Gastroesophageal sphincter (tissue), 4 donors: Measurements from ENCODE around the gene MUS81. TPM values are rescaled to one million over a fixed set of nuclear protein-coding genes. Genes with fewer than 3 reads are reported as not detected.
"Not testable (repeated sequence)": the region's sequence is repeated elsewhere in the genome, so short reads cannot be mapped to it uniquely, and the experiment has no call there.

Source experiments
- ATAC-seq: fragments of 150-250 bp; one replicate; pipeline ENCODE4 v1.9.1; 2016; ENCODE audit warnings: mild to moderate bottlenecking, moderate library complexity
- H3K27ac ChIP-seq, 4 donors: fragments of 200-600 bp; sonication (generic) in 3 of 4; 1 replicate in 3 of 4; 2 replicates in 1 of 4; pipeline ENCODE4 v1.5.1; 2016 to 2019
- H3K27me3 ChIP-seq: fragments of 200-600 bp; sonication (generic); one replicate; pipeline ENCODE4 v1.5.1; 2019
- H3K36me3 ChIP-seq, 2 donors: fragments of 200-600 bp; sonication (generic); one replicate each; pipeline ENCODE4 v1.5.1; 2019; ENCODE audit warnings: control low read depth in 1 of 2
- H3K4me1 ChIP-seq, 3 donors: fragments of 200-600 bp; sonication (generic); 1 replicate in 2 of 3; 2 replicates in 1 of 3; pipeline ENCODE4 v1.5.1; 2016 to 2019; ENCODE audit warnings: control low read depth in 2 of 3
- H3K4me3 ChIP-seq, 2 donors: fragments of 200-600 bp; sonication (generic); one replicate each; pipeline ENCODE4 v1.5.1; 2019; ENCODE audit warnings: mild to moderate bottlenecking in 1 of 2, moderate library complexity in 1 of 2
- H3K9me3 ChIP-seq, 3 donors: fragments of 200-600 bp; sonication (generic); one replicate each; pipeline ENCODE4 v1.5.1; 2017 to 2019; ENCODE audit warnings: control low read depth in 2 of 3
- CTCF ChIP-seq, 4 experiments: fragments of 200-600 bp in 2 of 4; fragments of 450-650 bp in 2 of 4; sonication (generic) in 1 of 4; IDR thresholded peaks; one replicate each; pipeline ENCODE4 v1.5.1; 2017 to 2019; ENCODE audit warnings: antibody characterized with exemption in 4 of 4, mild to moderate bottlenecking in 2 of 4, moderate library complexity in 2 of 4
- EP300 ChIP-seq: sonication (generic); formaldehyde crosslinking; IDR thresholded peaks from one replicate; pipeline ENCODE4 v1.6.1; 2017; ENCODE audit warnings: antibody characterized with exemption, mild to moderate bottlenecking
- POLR2A ChIP-seq, 2 donors: fragments of 450-650 bp; IDR thresholded peaks; one replicate each; pipeline ENCODE4 v1.6.1; 2017; ENCODE audit warnings: antibody characterized with exemption in 2 of 2, mild to moderate bottlenecking in 2 of 2, moderate library complexity in 1 of 2
- POLR2AphosphoS5 ChIP-seq: sonication (generic); formaldehyde crosslinking; IDR thresholded peaks from one replicate; pipeline ENCODE4 v1.6.1; 2017; ENCODE audit warnings: antibody characterized with exemption
- WGBS, 2 donors: methylation state at CpG; one replicate each; pipeline ENCODE4 v1.1.5; 2018; ENCODE audit warnings: low coverage in 1 of 2; 5-methylcytosine and 5-hydroxymethylcytosine counted together
- total RNA-seq, 4 donors: library from RNA; depleted of rRNA; stranded (reverse); fragments of >200 nt; gene quantifications; one replicate each; pipeline ENCODE4 v1.1.0, GENCODE V29; 2016

Gene MUS81
- total RNA-seq, 4 donors from 2014 or later, result 37.2 to 71.7 (median 60.8) TPM

- TF ChIP-seq CTCF (IDR thresholded peaks at IDR 0.05) (no peak), POLR2A (IDR thresholded peaks at IDR 0.05) (no peak), POLR2AphosphoS5 (no peak), EP300 (no peak)
- Histone ChIP-seq H3K9me3 (no peaks in the 10 kb centered on the region), H3K27ac (no peak overlapping the region), H3K4me1 (no peaks in the 10 kb centered on the region), H3K4me3 (no peak overlapping the region), H3K27me3 (no peaks in the 10 kb centered on the region), H3K36me3 (no peaks in the 10 kb centered on the region)
- WGBS, 2 donors, result 96 to 100% methylated on average over 1 to 4 of the region's 4 CpGs
- no peak for ATAC-seq
Observed at GRCh38 chr11:65842144-65842543, 18.1 kb upstream of the MUS81 start.

- H3K27ac ChIP-seq, result no peak overlapping the region
- H3K27me3 ChIP-seq, result no peaks in the 10 kb centered on the region
- no peaks in the 10 kb centered on the region for H3K9me3 ChIP-seq
- ATAC-seq, result no peak
- no peak overlapping the region for H3K4me3 ChIP-seq
- H3K4me1 ChIP-seq, result no peaks in the 10 kb centered on the region
- WGBS, 2 donors, result 92 to 95% methylated on average over 3 of the region's 3 CpGs
- TF ChIP-seq CTCF (IDR thresholded peaks at IDR 0.05) (no peak), EP300 (no peak), POLR2A (IDR thresholded peaks at IDR 0.05) (no peak)
- H3K36me3 ChIP-seq, result no peaks in the 10 kb centered on the region
Observed at GRCh38 chr11:65843811-65844210, 16.4 kb upstream of the MUS81 start.

GRCh38 chr11:65844231-65844872 lies 15.9 kb upstream of the MUS81 start:
- no peaks in the 10 kb centered on the region for H3K9me3 ChIP-seq
- no peaks in the 10 kb centered on the region for H3K4me1 ChIP-seq
- 78 to 85% methylated on average over 2 to 10 of the region's 10 CpGs for WGBS, 2 donors
- no peak overlapping the region for H3K27ac ChIP-seq
- no peak overlapping the region for H3K4me3 ChIP-seq
- TF ChIP-seq CTCF (IDR thresholded peaks at IDR 0.05) (no peak), EP300 (no peak), POLR2A (IDR thresholded peaks at IDR 0.05) (no peak), POLR2AphosphoS5 (no peak)
- H3K36me3 ChIP-seq, result no peaks in the 10 kb centered on the region
- no peak for ATAC-seq
- no peaks in the 10 kb centered on the region for H3K27me3 ChIP-seq

GRCh38 chr11:65847746-65848145 lies 12.5 kb upstream of the MUS81 start:
- ATAC-seq, result no peak
- WGBS, 2 donors, result 35% methylated on average over 2 of the region's 3 CpGs; no CpG with 5 or more reads in 1 of the 2 donors
- no peaks in the 10 kb centered on the region for H3K27me3 ChIP-seq
- H3K4me1 ChIP-seq, result peaks cover 0 to 11% (median 0%) of the 10 kb centered on the region in 3 donors
- peaks cover 0 to 24% of the 10 kb centered on the region in 2 donors for H3K36me3 ChIP-seq
- H3K4me3 ChIP-seq, result no peak overlapping the region
- TF ChIP-seq EP300 (no peak), CTCF (IDR thresholded peaks at IDR 0.05) (no peak), POLR2AphosphoS5 (no peak), POLR2A (IDR thresholded peaks at IDR 0.05) (no peak)
- no peak overlapping the region for H3K27ac ChIP-seq
- peaks cover 0 to 10% (median 0%) of the 10 kb centered on the region in 3 donors for H3K9me3 ChIP-seq

GRCh38 chr11:65848693-65849092 lies 11.5 kb upstream of the MUS81 start:
- 59 to 76% methylated on average over 2 to 6 of the region's 7 CpGs for WGBS, 2 donors
- H3K27me3 ChIP-seq, ATAC-seq, H3K27ac ChIP-seq, H3K9me3 ChIP-seq, H3K4me3 ChIP-seq: not testable (repeated sequence)
- Histone ChIP-seq H3K36me3 (peaks cover 0 to 33% of the 10 kb centered on the region in 2 donors), H3K4me1 (peaks cover 0 to 20% (median 0%) of the 10 kb centered on the region in 3 donors)
